ENCODE data around the gene PRPF40B.

The PRPF40B gene

GRCh38 chr12:49649892-49650291 lies 26.5 kb downstream of the PRPF40B start:
- Histone ChIP-seq H3K9me3 (ENCODE audit: control insufficient read depth, insufficient read depth, low read length) (no peaks in the 10 kb centered on the region), H3K4me3 (ENCODE audit: low read length) (no peak overlapping the region), H3K4me1 (ENCODE audit: control insufficient read depth, low read length) (peaks cover 6% of the 10 kb centered on the region), H4K20me1 (ENCODE audit: control insufficient read depth, insufficient read depth, low read depth, low read length) (no peaks in the 10 kb centered on the region), H3F3A (ENCODE audit: control insufficient read depth, insufficient read depth) (no peaks in the 10 kb centered on the region), H3K36me3 (ENCODE audit: control insufficient read depth, low read length) (peaks cover 19% of the 10 kb centered on the region), H3K79me2 (ENCODE audit: control insufficient read depth, low read length) (no peaks in the 10 kb centered on the region), H3K4me2 (ENCODE audit: low read length) (no peak overlapping the region), H3K27me3 (ENCODE audit: control insufficient read depth, low read length) (no peaks in the 10 kb centered on the region), H3K9me2 (replicated peaks; ENCODE audit: control insufficient read depth, low read length) (no peaks in the 10 kb centered on the region), H3K27ac (ENCODE audit: low read depth, low read length) (no peak overlapping the region)
- TF ChIP-seq EZH2phosphoT487 (IDR thresholded peaks at IDR 0.05; ENCODE audit: borderline replicate concordance, low read length) (no peak), CTCF (IDR thresholded peaks at IDR 0.05; ENCODE audit: low read depth, low read length, poor library complexity, severe bottlenecking) (no peak)

GRCh38 chr12:49651855-49652254 lies 28.5 kb downstream of the PRPF40B start:
- Histone ChIP-seq H3K27me3 (ENCODE audit: control insufficient read depth, low read length) (no peaks in the 10 kb centered on the region), H3K4me3 (ENCODE audit: low read length) (no peak overlapping the region), H3K4me1 (ENCODE audit: control insufficient read depth, low read length) (peaks cover 4% of the 10 kb centered on the region; the same call in 1 of the 2 replicates), H3K27ac (ENCODE audit: low read depth, low read length) (no peak overlapping the region), H3K9me3 (ENCODE audit: control insufficient read depth, insufficient read depth, low read length) (no peaks in the 10 kb centered on the region), H3K4me2 (ENCODE audit: low read length) (no peak overlapping the region), H3F3A (ENCODE audit: control insufficient read depth, insufficient read depth) (no peaks in the 10 kb centered on the region), H3K36me3 (ENCODE audit: control insufficient read depth, low read length) (peaks cover 12% of the 10 kb centered on the region), H4K20me1 (ENCODE audit: control insufficient read depth, insufficient read depth, low read depth, low read length) (no peaks in the 10 kb centered on the region), H3K9me2 (replicated peaks; ENCODE audit: control insufficient read depth, low read length) (no peaks in the 10 kb centered on the region), H3K79me2 (ENCODE audit: control insufficient read depth, low read length) (no peaks in the 10 kb centered on the region)
- TF ChIP-seq EZH2phosphoT487 (IDR thresholded peaks at IDR 0.05; ENCODE audit: borderline replicate concordance, low read length) (no peak), CTCF (IDR thresholded peaks at IDR 0.05; ENCODE audit: low read depth, low read length, poor library complexity, severe bottlenecking) (no peak)

- Histone ChIP-seq H3K9me2 (replicated peaks; ENCODE audit: control insufficient read depth, low read length) (no peaks in the 10 kb centered on the region), H3K4me2 (ENCODE audit: low read length) (no peak overlapping the region), H4K20me1 (ENCODE audit: control insufficient read depth, insufficient read depth, low read depth, low read length) (no peaks in the 10 kb centered on the region), H3K27ac (ENCODE audit: low read depth, low read length) (no peak overlapping the region), H3F3A (ENCODE audit: control insufficient read depth, insufficient read depth) (no peaks in the 10 kb centered on the region), H3K4me3 (ENCODE audit: low read length) (no peak overlapping the region), H3K9me3 (ENCODE audit: control insufficient read depth, insufficient read depth, low read length) (no peaks in the 10 kb centered on the region), H3K36me3 (ENCODE audit: control insufficient read depth, low read length) (peaks cover 12% of the 10 kb centered on the region), H3K27me3 (ENCODE audit: control insufficient read depth, low read length) (no peaks in the 10 kb centered on the region), H3K4me1 (ENCODE audit: control insufficient read depth, low read length) (peaks cover 4% of the 10 kb centered on the region; the same call in 1 of the 2 replicates), H3K79me2 (ENCODE audit: control insufficient read depth, low read length) (no peaks in the 10 kb centered on the region)
- TF ChIP-seq CTCF (IDR thresholded peaks at IDR 0.05; ENCODE audit: low read depth, low read length, poor library complexity, severe bottlenecking), result no peak
- TF ChIP-seq EZH2phosphoT487 (IDR thresholded peaks at IDR 0.05; ENCODE audit: borderline replicate concordance, low read length), result no peak
Observed at GRCh38 chr12:49652921-49653520, 29.7 kb downstream of the PRPF40B start.
